22Rv1 (cell line): ENCODE measurements around the gene TAF3.

Experiments used
- H3K27ac ChIP-seq: fragments of 450-650 bp; 2 replicates; pipeline ENCODE4 v1.5.1; 2017
- ZFX ChIP-seq: fragments of 450-650 bp; IDR thresholded peaks from 2 replicates; pipeline ENCODE4 v1.6.1; 2017; ENCODE audit warnings: antibody characterized with exemption, borderline replicate concordance
- TF ChIP-seq, protein P1 (sequence below): fragments of 450-650 bp; IDR thresholded peaks from 2 replicates; pipeline ENCODE4 v1.5.1; 2017; ENCODE audit warnings: mild to moderate bottlenecking

Gene TAF3

DNA sequence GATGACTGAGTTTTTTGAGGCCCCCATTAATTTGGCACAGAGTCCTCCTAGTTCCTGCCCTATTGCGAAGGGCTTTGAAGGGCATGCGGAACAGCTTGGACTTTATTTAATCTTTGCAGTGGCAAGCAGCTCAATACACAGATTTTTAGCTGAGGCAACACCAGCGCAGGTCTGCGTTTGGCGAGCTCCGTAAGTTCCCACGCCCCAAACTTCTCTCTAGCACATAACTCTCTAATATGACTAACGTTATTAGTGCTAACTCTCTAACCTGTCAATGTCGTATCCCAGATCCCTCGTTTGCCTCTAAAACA is 366 bp upstream of the TAF3 start:
- TF ChIP-seq, protein P1, sequence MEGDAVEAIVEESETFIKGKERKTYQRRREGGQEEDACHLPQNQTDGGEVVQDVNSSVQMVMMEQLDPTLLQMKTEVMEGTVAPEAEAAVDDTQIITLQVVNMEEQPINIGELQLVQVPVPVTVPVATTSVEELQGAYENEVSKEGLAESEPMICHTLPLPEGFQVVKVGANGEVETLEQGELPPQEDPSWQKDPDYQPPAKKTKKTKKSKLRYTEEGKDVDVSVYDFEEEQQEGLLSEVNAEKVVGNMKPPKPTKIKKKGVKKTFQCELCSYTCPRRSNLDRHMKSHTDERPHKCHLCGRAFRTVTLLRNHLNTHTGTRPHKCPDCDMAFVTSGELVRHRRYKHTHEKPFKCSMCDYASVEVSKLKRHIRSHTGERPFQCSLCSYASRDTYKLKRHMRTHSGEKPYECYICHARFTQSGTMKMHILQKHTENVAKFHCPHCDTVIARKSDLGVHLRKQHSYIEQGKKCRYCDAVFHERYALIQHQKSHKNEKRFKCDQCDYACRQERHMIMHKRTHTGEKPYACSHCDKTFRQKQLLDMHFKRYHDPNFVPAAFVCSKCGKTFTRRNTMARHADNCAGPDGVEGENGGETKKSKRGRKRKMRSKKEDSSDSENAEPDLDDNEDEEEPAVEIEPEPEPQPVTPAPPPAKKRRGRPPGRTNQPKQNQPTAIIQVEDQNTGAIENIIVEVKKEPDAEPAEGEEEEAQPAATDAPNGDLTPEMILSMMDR: no peak
- TF ChIP-seq ZFX: no peak
- H3K27ac ChIP-seq: peak overlapping the region; percentile 48

DNA sequence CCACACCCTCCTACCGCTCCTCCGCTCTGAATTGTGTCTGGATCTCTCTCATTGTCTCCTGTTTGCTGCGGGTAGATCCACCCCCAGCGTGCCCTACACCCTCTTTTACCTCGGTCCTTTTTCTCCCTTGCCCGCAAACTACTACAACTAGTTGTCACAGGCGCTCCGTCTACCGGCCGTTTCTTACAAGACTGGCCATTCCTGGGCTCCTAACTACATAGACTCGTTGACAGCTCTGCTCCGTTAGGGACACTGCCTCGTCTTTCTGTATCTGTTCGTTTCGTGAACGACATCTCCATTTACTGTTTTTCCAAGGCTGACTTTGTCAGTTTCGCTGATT is 786 bp downstream of the TAF3 start:
- TF ChIP-seq ZFX: no peak
- TF ChIP-seq, protein P1: peak; percentile 64
- H3K27ac ChIP-seq: peak overlapping the region; percentile 48; the same call in 1 of the 2 replicates

DNA sequence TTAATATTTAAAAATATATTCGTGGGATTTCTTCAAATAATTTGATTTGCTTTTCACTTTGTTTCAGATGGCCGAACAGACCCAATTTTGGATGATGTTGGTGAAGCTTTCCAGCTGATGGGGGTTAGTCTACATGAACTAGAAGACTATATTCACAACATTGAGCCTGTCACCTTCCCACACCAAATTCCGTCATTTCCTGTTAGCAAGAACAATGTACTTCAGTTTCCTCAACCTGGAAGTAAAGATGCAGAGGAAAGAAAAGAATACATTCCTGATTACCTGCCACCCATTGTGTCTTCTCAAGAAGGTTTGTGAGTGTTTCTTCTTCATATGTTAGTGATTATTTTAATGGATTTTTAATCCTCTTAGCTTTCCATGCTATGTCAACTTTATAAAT is 5.9 kb downstream of the TAF3 start:
- no peak overlapping the region for H3K27ac ChIP-seq
- TF ChIP-seq, protein P1: no peak
- no peak for TF ChIP-seq ZFX

DNA sequence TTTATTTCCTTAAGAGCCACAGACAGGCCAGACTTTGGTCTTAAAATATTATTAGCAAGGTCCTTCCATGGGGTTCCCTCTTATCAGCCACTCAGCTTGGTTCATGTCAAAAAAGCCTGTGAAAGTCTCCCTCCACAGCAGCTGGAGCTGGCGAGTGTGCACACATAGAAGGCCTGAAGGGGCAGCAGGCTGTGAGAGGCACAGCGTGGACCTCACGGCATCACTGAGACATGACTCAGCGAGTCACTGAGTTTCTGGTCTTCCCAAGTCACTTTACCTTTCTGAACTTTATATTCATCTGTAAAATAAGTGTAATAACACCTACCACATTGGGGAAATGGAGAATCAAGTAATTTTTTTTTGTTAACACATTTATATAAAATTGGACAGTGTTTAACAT is 8.7 kb downstream of the TAF3 start:
- no peak overlapping the region for H3K27ac ChIP-seq
- TF ChIP-seq, protein P1: no peak
- no peak for TF ChIP-seq ZFX

DNA sequence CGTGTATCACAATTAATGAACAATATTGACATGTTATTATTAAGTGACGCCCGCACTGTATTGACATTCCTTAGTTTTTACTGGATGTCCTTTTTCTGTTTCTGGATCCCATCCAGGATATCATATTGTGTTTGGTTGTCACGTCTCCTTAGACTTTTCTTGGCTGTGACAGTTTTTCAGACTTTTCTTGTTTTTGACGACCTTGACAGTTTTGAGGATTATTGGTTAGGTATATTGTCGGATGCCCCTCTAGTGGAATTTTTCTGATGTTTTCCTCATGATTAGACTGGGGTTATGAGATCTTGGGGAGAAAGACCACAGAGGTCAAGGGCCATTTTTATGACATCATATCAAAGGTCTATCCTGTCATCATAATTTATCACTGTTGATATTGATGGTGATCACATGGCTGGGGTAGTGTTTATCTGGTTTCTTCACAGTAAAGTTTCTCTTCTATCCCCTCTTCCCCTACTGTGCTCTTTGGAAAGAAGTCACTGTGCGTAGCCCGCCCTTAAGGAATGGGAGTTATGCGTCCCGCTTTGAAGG is 11.1 kb downstream of the TAF3 start:
- H3K27ac ChIP-seq: no peak overlapping the region
- TF ChIP-seq, protein P1: no peak
- TF ChIP-seq ZFX: no peak

DNA sequence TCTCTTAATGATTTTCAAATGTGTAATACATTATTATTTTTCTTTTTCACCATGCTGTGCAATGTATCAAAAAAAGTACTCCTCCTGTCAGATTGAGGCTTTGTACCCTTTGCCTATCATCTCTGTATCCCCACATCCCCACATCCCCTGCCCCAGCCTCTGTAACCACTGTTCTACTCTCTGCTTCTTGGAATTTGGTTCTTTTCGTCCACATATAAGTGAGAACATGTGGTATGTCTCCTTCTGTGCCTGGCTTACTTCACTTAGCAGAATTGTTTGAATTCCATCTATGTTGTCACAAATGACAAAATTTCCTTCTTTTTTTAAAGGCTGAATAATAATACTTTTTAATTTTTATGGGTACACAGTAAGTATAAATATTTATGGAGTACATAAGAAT is 13.8 kb downstream of the TAF3 start:
- no peak for TF ChIP-seq ZFX
- TF ChIP-seq, protein P1: no peak
- no peak overlapping the region for H3K27ac ChIP-seq

DNA sequence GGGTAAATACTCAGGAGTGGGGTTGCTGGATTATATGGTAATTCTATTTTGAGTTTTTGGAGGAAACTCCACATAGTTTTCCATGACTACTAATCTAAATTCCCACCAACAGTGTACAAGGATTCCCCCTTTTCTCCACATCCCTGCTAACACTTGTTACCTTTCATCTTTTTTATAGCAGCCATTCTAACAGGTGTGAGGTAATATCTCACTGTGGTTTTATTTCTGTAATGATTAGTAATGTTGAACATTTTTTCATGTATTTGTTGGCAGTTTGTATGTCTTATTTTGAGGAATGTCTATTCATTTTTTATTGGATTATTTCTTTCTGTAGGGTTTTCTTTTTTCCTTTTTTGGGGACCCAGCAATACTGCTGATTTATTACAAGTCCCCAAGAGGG is 14.9 kb downstream of the TAF3 start:
- no peak for TF ChIP-seq ZFX
- TF ChIP-seq, protein P1: no peak
- no peak overlapping the region for H3K27ac ChIP-seq
